ENCODE results near the gene OBSCN.

The OBSCN gene

DNA sequence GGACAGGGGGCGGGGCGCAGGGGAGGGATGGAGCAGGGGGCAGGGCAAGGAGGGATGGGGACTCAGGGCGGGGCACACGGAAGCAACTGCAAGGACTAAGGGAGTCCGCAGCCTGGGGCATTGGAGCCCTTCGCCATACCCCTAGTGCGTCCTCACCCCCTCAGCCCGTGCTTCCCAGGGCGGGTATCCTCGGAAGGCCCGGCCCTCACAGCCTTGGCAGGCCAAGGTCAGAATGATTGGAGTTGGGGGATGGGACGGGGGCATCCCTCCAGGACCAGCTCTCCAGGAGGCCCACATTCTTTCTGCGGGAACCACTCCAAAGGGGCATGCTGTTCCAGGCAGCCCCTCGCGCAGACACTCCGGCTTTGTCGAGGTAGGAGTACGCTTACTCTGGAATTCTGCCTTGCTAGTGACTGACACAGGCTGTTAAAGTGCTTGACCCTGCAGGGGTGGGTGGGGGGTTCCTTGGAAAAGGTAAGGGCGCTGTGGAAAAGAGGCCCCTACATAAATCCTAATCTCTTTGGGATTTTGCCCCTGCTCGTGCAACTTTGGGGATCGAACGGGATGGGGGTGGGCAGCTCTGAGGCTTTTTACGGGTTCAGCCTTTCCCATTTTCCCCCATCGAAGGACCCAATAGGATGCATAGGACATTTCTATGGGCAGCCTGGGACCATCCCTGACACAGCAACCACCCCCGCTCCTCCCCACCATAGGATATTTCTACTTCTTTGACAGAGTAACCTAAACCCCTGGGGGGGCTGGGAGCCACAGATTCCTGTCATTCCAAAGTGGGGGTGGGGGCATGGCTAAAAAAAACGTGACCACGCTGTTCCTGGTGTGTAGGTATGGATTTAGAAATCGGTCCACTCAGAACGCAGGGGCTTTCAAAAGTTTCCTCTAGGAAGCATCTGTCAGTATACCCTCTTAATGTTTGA is 199.5 kb downstream of the OBSCN start:
- DNase-seq (ENCODE audit: low spot score), result no peak

GRCh38 chr1:228408041-228408868 is 200.4 kb downstream of the OBSCN start:
- DNase-seq (ENCODE audit: low spot score), result no peak

GRCh38 chr1:228408869-228409805 is 201.3 kb downstream of the OBSCN start:
- DNase-seq (ENCODE audit: low spot score), result no peak

- DNase-seq (ENCODE audit: low spot score), result no peak
Observed at GRCh38 chr1:228410015-228410414, 202.2 kb downstream of the OBSCN start.

DNA sequence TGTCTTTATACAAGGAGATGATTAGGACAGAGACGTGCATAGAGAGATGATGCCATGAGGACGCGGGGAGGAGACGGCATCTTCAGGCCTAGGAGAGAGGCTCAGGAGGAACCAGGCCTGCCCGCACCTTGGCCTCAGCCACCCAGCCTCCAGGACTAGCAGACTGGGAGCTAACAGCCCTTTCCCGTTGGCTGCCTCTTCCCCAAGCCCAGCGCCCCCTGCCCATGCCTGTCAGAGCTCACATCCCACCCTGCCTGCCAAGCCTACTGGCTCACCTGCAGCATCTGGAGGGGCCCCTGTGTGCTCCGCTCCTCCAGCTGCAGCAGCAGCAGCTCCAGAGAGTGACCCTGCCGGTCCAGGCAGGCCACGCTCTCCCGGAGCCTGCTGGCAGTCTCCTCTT is 202.8 kb downstream of the OBSCN start:
- DNase-seq (ENCODE audit: low spot score), result no peak

- no peak for DNase-seq (ENCODE audit: low spot score)
Observed at GRCh38 chr1:228411121-228411520, 203.3 kb downstream of the OBSCN start.

DNA sequence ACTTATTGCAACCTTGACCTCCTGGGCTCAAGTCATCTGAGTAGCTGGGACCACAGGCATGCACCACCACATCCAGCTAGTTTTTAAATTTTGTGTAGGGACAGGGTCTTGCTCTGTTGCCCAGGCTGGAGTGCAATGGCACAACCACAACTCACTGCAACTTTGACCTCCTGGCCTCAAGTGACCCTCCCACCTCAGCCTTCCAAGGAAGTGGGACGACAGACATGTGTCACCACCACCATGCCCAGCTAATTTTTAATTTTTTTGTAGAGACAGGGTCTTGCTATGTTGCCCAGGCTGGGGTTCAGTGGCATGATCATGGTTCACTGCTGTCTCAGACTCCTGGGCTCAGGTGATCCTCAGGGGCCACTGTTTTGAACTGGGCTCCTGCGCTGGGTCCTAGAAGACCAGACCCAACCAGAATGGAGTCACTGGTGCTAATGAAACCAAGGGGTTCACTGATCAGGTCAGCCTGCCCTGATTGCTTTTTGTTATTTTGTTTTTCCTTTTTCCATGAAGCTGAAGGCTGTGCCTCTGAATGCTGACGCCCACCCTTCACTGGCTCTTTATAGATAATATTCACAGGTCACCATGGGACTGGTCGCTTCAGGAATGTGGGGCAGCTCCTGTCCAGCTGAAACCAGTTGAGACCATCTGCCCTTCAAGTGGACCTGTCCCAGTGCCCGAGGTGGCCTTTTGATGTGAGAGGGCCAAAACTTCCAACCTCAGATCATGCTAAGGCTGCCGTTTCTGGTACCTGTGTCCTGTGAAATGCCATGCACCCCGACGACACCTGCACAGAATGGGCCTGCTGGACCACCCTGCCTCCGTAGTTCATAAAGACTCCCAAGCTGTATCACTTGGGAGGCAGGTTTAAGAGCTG is 203.9 kb downstream of the OBSCN start:
- DNase-seq (ENCODE audit: low spot score), result no peak

DNA sequence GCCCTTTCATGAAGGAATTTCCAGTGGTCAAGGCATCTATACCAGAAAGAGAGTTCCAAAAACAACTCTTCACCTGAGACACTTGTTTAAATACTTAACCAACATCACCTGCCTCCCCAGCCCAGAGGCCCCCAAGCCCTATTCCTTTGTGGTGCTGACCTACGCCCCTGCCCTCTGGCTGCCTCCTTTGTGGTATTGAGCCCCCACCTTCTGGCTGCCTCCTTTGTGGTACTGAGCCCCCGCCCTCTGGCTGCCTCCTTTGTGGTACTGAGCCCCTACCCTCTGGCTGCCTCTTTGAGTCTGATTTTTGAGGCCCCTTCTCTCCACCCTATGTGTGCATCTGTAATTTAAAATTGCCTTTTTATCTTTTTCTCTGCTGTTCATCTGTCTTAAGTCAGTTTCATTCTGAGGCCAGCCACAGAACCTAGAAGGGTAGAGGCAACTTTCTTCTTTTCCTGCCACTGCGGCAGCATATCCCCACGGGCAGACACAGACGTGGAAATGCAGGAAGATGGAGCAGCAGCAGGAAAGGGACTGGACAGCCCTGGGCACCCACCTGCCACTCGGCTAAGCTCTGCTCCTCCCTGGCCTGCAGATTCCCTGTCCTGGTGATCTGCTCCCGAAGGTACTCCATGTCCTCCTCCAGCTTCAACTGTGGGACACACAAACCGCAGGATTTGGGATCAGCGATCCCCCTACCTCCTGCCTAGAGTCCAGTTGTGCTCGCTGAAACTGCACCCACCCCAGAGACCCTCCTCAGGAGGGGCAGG is 205.6 kb downstream of the OBSCN start:
- DNase-seq (ENCODE audit: low spot score), result no peak

DNA sequence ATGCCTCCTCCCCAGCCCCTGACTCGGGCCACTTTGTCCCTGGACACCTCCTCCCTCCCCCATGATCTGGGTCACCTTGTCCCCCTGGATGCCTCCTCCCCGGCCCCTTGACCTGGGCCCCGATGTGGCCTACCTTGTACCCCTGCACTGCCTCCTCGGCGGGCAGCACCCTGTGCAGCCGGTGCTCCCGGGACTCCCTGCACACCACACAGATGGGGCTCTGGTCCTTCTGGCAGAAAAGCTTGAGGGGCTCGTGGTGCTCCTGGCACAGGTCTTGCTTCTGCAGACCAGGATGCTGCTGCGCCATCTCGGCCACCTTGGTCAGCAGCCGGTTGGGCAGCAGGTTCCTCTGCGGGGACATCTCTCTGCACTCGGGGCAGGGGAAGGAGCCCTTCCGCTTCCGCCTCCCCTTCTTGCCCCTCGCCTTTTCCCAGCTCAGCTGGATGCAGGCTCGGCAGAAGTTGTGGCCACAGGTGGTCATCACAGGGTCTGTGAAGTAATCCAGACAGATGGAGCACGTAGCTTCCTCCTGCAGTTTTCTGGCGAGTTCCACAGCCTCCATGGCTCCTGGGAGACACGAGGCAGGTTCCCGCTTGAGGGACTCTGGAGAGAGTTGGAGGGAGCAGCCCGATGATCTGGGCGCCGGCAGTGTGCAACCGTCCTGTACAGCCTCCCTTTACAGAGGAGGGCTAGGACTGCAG is 206.8 kb downstream of the OBSCN start:
- DNase-seq (ENCODE audit: low spot score), result no peak

- no peak for DNase-seq (ENCODE audit: low spot score)
Observed at GRCh38 chr1:228415221-228415620, 207.4 kb downstream of the OBSCN start.

GRCh38 chr1:228415853-228416216 is 208.0 kb downstream of the OBSCN start:
- no peak for DNase-seq (ENCODE audit: low spot score)

- no peak for DNase-seq (ENCODE audit: low spot score)
Observed at GRCh38 chr1:228416217-228416933, 208.5 kb downstream of the OBSCN start, which contains the start of gene TRIM17. TSS of gene TRIM17 (minus strand) at chr1:228416861. CDS start at chr1:228415072, 1,789 bp downstream.

- no peak for DNase-seq (ENCODE audit: low spot score)
Observed at GRCh38 chr1:228417061-228417460, 209.2 kb downstream of the OBSCN start.

DNA sequence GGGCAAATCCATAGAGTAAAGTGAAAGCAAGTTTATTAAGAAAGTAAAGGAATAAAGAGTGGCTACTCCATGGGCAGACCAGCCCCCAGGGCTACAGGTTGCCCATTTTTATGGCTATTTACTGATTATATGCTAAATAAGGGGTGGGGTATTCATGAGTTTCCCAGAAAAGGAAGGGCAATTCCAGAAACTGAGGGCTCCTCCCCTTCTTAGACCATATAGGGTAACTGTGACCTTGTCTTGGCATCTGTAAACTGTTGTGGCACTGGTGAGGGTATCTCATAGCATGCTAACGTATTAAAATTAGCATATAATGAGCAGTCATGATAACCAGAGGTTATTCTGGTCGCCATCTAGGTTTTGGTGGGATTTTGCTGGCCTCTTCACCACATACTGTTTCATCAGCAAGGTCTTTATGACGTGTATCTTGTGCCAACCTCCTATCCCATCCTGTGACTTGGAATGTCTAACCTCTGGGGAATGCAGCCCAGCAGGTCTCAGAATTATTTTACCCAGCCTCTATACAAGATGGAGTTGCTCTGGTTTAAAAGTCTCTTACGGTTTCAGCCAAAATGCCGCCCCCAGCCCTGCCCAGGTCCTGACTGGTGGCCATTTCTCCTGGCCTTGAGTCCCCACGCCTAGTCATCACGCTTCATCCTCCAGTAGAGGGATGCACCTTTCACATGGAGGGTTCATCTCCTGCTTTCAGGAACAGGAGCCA is 209.8 kb downstream of the OBSCN start:
- DNase-seq (ENCODE audit: low spot score), result no peak

DNA sequence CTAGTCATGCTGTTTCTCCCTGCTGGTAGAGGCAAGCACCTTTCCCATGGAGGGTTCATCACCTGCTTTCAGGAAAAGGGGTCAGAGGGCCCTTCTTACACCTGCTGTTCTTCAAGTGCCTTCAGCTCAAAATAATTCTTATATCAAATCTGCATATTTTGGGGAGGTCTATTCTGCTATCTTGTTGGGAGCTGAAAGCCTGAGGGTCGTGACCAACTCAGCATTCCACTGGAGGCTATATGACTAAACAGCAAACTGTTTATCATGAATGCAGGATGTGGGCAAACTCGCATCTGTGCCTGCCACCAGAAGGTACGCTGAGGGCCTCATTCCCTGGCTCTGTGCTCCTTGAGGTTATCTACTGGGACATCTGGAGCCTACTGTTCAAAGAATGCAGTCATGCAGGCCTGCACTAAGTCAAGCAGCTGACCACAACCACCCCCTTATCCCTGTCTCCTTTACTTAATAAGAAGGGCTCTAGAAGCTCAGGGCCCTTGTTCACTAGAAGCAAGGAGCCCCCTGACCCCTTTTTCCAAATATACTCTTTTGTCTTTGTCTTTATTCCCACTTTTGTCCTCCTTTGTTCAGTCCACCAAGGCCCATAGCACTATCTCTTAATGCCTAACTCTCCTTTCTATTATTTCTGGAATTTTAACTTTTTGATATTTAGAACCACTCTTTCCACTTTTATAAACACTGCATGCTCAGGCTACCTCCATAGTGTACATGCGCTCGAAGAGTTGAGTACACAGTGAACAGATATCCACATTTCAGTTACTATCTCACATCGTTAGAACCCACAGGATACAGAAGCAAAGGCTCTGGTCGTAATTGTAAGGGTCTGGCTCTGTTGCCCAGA is 213.4 kb downstream of the OBSCN start:
- no peak for DNase-seq (ENCODE audit: low spot score)

DNA sequence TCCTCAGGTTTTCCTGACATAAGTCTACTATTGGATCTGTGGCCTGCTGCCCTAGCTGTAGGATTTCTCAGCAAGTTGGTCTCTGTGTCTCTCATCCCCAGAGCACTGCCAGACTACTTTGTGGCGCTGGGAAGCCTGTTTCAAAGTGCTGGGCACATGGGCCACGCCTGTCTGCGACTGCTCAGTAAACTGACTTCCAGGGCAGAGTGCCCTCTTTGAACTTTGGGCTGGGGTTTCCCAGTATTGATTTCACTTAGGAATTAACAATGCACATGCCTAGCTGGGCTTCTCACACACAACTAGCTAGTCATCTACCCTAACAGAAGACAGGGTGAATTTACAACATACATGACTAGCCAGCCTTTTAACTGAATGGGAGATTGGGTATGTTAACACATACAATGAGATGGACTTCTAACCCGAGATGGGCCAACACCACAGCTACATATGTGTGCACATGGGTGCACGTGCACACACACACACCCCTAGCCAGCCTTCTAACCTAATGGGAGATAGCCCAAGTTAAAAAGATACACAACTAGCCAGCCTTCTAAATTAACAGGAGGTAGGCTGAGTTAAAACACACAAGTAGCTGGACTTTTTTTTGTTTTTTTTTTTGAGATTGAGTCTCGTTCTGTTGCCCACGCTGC is 215.7 kb downstream of the OBSCN start:
- DNase-seq (ENCODE audit: low spot score), result no peak
